NCI-H226 (cell line): ENCODE results near the gene CCDC85B.
"Not testable (repeated sequence)": the region's sequence is repeated elsewhere in the genome, so short reads cannot be mapped to it uniquely, and the experiment has no call there.

ENCODE experiments used
- DNase-seq: peaks from one replicate; pipeline ENCODE4 v3.0.0-alpha.2; 2015

Gene CCDC85B

DNA sequence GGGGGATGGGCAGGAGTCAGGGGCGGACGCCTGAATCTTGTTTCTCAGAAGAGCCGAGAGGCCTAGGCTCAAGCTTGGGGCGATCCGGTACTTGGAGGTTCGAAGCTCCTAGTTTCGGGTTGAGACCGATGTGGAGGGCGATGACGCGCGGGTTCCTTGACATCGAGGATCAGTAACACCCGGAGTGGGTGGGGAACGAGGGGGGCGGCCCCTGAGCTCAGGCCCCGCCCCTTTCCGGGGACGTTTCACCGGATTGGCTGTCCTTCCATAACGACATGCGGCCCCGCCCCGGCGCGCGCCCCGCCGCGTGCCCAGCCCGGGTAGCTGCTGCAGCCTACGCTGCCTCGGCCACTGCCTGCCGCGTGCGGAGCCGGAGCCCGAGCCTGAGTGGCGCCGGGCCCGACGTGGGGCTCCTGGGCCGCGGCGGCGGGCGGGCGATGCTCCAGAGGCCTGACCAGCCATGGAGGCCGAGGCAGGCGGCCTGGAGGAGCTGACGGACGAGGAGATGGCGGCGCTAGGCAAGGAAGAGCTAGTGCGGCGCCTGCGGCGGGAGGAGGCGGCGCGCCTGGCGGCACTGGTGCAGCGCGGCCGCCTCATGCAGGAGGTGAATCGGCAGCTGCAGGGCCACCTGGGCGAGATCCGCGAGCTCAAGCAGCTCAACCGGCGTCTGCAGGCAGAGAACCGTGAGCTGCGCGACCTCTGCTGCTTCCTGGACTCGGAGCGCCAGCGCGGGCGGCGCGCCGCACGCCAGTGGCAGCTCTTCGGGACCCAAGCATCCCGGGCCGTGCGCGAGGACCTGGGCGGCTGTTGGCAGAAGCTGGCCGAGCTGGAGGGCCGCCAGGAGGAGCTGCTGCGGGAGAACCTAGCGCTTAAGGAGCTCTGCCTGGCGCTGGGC lies at the start of gene CCDC85B:
CCDC85B (plus strand) TSS at position 350 of the 895 bp plus-strand sequence; CDS start at position 461, 111 bp downstream.
- peak; percentile 92 for DNase-seq

DNA sequence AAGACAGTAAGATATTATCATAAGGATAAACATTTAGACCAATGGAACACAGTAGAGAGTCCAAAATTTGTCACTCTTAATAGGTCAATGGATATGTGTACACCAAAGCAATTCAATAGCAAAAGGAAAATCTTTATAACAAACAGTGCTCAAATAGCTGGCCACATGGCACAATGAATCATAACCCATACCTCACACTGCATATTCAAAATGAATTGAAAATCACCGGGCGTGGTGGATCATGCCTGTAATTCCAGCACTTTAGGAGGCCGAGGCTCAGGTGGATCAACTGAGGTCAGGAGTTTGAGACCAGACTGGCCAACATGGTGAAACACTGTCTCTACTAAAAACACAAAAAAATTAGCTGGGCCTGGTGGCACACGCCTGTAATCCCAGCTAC lies 48.3 kb upstream of the CCDC85B start:
- DNase-seq: no peak

DNA sequence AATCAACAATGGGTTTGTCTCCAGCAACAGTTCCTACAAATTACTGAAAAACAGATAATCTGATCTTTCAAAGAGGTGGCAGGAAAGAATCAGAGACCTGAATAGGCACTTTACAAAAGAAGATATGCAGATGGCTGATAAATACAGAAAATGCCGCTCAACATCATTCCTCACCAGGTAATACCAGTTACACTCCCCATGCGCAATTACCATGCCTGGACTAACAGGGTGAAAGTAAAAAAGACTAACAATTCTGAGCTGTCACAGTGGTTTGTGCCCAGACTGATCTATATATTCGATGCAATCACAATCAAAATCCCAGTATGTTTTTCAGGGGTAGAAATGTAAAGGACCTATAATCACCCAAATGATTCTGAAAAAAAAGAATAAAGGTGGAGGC lies 46.7 kb upstream of the CCDC85B start:
- DNase-seq: no peak

DNA sequence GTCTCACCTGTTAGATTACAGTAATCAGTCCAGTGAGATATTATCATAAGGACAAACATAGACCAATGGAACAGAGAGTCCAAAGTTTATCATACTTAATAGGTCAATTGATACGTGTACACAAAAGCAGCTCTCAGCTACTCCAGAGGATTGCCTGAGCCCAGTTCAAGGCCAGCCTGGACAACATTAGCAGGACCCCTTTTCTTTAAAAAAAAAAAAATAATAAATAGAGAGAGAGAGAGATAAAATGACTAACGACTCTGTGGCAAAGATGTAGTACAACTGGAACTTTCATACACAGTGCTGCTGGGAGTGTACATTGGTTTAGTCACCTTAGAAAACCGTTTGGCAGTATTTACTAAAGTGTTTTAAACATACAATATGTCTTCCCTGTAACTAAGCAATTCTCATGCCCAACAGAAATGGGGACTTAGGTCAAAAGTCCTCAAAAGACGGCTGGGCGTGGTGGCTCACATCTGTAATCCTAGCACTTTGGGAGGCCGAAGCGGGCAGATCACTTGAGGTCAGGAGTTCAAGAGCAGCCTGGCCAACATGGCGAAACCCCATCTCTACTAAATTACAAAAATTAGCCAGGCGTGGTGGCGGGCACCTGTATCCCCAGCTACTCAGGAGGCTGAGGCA lies 46.1 kb upstream of the CCDC85B start:
- DNase-seq: no peak

DNA sequence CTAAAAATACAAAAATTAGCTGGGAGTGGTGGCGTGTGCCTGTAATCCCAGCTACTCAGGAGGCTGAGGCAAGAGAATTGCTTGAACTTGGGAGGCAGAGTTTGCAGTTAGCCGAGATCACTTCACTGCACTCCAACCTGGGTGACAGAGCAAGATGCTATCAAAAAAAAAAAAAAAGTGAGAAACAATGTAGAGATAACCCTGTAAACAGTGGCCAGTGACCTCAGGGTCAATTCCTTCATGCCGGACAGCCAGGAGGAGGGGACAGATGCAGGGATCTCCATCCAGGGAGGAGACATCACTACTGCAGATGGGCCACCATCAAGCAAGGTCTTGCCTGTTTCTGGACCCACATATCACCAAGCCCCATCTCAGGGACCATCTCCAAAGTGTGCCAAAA lies 42.7 kb upstream of the CCDC85B start:
- no peak for DNase-seq

DNA sequence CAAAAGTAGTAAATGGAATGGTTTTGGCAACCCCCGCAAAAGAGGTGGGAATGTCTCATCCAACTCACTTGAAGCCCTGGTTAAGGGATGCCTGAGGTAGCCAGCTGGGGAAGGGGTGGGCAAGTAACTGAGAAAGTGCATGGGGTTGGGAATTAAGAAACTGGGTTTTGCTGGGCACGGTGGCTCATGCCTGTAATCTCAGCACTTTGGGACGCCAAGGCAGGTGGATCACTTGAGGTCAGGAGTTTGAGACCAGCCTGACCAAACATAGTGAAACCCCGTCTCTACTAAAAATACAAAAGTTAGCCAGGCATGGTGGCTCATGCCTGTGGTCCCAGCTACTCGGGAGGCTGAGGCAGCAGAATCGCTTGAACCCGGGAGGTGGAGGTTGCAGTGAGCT lies 41.8 kb upstream of the CCDC85B start:
- DNase-seq: not testable (repeated sequence)

DNA sequence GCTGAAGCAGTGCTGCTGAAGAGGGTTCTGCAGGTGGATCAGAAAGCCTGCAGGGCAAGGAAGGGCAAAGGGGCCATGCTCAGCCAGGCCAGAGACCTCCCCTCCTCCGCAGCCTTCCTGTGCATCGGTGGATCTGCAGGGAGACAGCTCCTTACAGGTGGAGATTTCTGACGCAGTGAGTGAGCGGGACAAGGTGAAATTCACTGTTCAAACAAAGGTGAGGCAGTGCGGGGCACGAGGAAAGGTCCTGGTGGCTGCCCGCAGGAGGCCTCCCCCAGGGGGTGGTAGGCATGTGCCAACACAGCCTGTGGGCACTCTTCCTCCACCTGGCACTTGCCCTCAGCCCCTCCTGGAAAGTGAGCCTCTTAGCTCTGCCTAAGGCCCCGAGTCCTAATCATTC lies 41.1 kb upstream of the CCDC85B start:
- no peak for DNase-seq

DNA sequence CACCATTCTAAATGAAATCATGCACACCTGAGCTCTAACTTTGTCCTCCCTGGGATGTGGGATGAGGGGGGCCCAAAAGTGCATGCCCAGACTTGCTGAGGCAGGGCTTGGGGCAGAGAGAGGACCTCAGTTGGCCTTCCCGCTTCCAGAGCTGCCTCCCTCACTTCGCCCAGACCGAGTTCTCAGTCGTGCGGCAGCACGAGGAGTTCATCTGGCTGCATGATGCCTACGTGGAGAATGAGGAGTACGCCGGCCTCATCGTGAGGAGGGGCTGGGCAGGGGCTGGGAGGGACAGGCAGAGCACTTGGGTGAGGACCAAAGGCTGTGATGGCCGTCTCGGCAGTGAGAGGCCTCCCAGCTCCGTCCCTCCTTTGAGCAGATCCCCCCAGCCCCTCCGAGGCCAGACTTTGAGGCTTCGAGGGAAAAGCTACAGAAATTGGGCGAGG lies 40.7 kb upstream of the CCDC85B start:
- DNase-seq: no peak

DNA sequence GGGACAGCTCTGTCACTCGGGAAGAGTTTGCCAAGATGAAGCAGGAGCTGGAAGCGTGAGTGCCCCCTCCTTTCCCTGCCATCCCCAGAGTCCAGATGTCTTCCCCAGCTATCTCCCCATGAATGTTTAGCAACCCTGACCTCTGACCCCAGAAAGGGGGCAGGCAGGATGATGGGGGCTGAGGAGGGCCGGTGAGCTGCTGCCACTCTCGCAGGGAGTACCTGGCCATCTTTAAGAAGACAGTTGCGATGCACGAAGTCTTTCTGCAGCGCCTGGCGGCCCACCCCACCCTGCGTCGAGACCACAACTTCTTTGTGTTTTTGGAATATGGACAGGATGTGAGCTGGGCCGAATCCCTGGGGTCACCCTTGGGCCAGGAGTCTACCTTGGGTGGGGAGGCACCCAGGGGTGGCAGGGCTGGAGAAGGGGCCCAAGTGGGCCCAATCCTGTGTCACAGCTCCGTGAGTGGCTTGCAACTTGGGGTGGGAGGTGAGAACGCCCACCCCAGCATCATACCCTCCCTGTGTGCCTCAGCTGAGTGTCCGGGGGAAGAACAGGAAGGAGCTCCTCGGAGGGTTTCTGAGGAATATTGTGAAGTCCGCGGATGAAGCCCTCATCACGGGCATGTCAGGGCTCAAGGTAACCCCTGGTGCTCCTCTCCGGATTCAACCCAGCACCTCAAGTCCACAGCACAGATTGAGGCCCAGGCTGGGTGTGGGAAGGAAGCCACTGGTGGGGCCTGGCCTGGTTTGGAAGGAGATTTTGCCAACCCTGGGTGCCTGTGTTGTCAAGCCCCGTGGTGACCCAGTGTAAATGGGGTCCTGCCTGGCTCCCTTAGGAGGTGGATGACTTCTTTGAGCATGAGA lies 40.0 kb upstream of the CCDC85B start:
- no peak for DNase-seq

DNA sequence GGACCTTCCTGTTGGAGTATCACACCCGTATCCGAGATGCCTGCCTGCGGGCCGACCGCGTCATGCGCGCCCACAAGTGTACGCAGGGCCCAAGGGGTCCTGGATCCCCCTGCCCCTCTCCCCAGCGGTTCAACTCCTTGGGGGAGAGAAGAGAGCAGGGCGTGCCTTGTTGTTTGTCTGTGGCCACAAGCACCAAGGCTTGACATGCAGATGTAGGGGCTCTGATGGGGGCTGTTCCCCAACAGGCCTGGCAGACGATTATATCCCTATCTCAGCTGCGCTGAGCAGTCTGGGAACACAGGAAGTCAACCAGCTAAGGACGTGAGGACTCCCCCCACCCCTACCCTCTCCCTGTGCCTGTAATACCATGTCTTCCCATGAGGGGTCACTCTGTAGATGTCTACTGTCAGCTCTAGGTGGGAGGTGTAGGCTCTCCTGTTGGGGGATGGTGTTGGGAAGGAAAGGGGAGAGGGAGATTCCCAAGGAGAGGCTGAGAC lies 39.3 kb upstream of the CCDC85B start:
- DNase-seq: no peak

DNA sequence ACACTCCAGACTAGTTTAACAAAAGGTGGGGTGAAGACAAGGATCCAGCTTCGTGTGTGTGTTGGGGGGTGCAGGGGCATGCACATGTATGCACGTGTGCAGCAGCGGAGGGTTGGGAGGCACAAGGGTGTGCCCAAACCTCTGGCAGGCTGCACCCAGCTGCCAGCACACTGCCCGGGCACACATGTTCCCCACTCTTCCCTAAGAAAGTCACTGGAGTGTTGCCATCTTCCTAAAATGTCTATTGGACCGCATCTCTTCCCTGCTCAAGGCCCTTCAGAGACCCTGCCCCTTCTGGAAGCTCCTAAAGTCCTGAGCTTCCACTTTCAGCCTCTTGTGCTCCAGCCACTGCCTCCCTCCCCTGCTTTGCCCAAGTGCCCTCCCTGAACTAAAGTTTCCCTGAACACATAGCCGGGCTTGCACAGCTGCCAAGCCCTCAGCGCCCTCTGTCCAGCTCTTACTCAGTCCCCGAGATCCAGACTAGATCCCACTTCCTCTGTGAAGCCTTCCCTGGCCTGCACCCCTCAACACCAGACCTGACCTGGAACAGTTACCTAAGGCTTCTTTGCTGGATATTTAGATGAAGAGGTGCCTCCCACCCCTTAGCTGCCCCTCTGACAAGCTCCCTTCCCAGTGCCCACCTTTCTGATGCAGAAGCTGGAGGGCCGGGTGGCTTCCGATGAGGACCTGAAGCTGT lies 38.5 kb upstream of the CCDC85B start:
- DNase-seq: no peak

DNA sequence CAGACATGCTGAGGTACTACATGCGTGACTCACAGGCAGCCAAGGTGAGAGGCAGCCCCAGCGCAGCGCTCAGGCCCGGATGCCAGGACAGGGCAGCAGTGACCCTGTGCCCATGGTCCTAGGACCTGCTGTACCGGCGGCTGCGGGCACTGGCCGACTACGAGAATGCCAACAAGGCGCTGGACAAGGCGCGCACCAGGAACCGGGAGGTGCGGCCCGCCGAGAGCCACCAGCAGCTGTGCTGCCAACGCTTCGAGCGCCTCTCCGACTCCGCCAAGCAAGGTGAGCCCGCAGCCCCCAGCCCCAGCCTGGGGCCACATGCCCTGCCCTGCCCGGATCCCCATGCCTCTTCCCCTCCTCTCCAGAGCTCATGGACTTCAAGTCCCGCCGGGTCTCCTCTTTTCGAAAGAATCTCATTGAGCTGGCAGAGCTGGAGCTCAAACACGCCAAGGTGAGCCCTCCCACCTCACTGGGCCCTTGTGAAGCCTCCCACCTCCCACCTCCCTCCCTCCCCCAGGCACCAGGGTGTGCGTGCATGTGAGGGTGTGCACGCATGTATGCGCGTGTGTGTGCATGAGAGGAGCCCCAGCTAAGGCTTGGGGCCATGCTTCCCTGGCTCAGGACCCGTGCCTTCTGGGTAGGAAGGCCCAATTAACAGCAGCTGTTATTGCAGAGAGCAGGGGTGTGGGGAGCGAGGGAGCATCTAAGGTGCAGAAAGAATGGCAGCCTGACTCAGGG lies 37.8 kb upstream of the CCDC85B start:
- no peak for DNase-seq

DNA sequence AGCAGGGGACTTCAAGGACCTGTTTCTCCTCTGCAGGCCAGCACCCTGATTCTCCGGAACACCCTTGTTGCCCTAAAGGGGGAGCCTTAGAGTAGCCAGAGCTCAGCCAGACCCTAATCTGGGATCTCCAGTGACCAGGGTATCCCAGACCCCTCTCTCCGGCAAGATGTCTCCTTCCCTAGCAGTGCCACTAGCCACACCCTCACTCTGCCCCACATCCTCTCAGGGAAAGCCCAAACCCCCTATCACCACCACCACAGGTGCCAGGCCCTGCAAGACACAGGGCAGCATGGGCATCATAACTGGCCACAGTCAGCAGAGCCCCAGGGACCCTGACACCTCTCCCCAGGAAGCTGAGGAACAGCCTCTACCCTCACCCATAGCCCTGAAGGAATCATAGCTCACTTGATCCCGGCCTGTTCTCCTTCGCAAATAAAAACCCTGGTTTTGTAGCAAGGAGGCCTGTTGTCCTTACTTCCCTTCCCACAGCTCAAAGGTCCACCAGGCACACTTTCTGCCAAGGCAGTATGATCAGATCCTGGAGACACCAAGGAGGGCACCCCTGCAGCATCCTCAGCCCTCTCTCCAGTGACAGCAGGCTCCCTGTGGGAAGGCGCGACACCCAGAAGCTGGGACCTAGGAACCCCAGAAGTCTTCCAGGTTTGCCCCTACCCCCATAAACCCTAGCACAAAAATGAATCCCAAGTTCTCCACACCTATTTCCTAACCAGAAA lies 37.1 kb upstream of the CCDC85B start:
- DNase-seq: no peak

DNA sequence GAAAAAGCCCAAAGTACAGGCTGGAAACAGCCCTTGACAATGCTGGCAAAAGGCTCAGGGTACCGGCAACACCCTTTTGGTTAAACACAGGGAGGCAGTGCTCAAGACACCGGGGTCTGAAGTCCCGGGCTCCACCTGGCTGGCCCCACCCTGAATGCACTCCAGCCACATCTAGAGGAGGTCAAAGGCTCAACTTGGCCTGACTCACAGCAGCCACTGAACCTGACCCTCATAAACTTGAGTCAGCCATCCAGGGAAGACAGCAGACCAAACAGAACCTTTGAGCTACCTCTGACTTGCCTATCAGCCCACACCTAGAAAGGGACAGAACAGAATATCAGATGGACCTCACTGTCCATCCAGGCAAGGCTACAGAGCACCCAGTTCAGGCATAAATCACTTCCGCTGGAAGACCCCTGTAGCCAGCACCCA lies 36.3 kb upstream of the CCDC85B start:
- DNase-seq: no peak

DNA sequence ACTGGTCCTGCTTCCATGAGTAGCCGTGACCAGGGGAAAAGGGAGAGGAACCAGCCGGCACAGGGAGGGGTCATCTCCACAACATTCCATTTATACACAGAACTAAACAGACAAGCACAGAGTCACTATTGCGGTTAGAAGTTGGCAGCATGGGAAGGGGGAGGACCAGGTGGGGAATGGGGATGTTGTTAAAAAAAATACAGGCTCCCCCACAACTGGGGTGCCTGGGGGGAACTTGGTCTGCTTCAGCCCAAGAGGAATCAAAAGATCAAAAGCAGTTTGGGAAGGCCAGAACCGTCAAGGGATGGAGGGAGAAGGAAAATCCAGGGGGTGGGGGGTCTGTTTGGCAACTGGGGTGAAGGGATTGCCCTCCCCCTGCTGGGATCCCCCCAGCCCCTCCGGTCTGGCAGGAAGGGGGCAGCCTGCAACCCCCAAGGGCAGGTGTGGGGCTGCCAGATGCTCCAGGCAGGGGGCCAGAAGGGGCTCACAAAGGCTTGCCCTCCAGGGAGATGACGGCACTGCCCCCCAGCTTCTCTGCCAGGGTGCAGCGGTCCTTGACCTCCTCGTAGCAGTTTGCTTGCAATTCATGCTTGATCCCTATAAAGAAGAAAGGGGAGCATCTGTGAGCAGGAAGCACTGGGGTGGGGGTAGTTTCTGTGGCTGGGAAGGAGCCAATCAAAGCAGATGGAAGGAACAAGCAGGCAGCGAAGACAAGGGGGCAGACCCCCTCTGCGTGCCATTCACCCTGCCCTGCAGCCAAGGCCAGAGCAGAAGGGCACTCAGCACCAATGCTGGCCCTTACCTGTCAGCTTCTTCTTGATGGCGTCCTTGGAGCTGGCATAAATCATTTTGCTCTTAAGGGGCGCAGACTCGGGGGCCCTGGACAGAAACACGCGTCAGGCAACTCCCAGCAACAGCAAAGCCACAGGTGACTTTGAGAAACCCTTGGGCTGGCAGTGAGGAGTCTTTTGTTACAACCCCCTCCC lies 35.3 kb upstream of the CCDC85B start:
- DNase-seq: no peak

DNA sequence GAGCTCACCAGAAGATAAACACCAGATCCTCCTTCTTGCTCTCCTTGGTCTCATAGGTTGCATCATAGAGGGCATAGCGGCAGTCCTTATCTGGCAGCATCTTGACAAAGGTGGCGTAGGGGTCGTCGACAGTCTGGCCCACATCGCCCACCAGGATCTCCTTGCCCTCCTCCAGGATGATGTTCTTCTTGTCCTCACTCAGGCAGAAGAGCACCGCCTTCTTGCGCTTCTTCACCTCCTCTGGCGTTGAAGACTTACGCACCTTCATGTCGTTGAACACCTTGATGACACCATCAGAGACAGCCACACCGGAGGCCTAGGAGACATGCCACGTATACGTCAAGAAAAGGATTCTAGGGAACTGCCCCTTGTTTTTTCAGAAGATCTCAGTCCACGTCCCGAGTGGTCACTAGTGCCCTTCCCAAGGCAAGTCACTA lies 34.5 kb upstream of the CCDC85B start:
- no peak for DNase-seq

DNA sequence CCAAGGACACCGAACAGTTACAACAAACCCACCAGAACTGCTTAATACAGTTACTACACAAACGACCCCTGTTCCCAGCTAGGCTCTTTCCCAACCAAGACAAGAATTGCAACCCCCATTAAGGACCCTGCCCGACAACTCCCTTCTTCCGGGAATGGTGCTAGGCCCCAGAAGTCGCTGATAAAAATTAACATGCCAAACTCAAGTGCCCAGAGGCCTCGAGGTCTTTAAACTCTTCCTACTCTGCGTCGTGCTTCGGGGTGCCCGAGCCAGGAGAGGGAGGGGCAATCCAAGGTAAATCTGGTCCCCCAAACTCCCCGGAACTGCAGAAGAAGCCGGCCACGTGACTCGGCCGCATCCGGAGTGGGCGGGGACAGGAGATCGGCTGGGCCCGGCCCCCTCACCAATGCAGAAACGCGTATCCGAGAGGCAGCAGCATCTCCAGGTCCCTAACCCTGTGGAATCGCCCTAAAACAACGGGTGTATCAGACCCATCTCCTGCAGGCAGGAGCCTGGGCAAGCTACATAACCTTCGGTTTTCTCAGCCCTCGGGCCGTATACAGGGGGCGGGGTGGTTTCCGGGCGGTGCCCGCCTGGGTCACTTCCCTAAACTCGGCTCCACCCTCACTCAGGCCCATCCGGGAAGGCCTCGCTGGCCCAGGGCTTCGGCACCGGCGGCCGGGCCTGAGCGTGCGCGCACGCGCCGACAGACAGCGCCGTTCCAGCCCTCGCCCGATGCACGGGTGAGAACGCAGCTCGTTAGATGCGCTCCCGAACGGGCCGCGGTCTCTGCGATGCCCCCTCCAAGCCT lies 33.6 kb upstream of the CCDC85B start:
- peak; percentile 68 for DNase-seq

DNA sequence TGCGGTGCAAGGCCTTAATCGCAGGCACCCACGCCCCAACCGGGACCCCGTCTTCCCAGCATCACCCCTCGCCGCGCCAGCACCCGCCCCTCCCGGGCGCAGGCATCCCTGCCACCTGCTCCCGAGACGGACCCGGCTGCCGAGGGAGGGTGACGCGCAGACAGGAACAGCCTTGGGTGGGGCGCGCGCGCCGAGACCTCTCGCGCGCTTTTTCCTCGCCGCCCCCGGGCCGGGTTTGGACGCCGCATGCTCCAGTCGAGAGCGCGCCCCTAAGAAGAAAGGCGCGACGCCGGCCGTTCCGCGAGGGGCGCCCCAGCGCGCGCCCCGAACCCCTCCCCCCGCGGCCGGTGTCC lies 33.0 kb upstream of the CCDC85B start:
- peak; percentile 44 for DNase-seq
